Smooth muscle cell (in vitro differentiated cells): Measurements from ENCODE around the gene MVB12B. TPM values are rescaled to one million over a fixed set of nuclear protein-coding genes. Genes with fewer than 3 reads are reported as not detected.
"Not testable (repeated sequence)": the region's sequence is repeated elsewhere in the genome, so short reads cannot be mapped to it uniquely, and the experiment has no call there.

Source experiments
- DNase-seq: peaks from one replicate; lab custom pipeline; 2025; ENCODE audit not compliant: unreplicated experiment; lab: John Stamatoyannopoulos, UW
- H2AFZ ChIP-seq: fragments of 200-600 bp; sonication (generic); 2 replicates; pipeline ENCODE4 v1.6.0; 2016; ENCODE audit warnings: antibody characterized with exemption, low read depth, mild to moderate bottlenecking
- H3F3A ChIP-seq: fragments of 200-600 bp; sonication (generic); 2 replicates; pipeline ENCODE4 v1.6.0; 2017; ENCODE audit warnings: antibody characterized with exemption, low read depth
- H3K27ac ChIP-seq: fragments of 200-600 bp; sonication (generic); 2 replicates; pipeline ENCODE4 v1.5.1; 2016; ENCODE audit warnings: low read depth, mild to moderate bottlenecking
- H3K27me3 ChIP-seq: fragments of 200-600 bp; sonication (generic); 2 replicates; pipeline ENCODE4 v1.6.1; 2016; ENCODE audit warnings: low read depth, mild to moderate bottlenecking
- H3K36me3 ChIP-seq: fragments of 200-600 bp; sonication (generic); 2 replicates; pipeline ENCODE4 v1.5.1; 2016; ENCODE audit warnings: low read depth
- H3K4me1 ChIP-seq: fragments of 200-600 bp; sonication (generic); 2 replicates; pipeline ENCODE4 v1.5.1; 2016; ENCODE audit warnings: low read depth
- H3K4me2 ChIP-seq: fragments of 200-600 bp; sonication (generic); 2 replicates; pipeline ENCODE4 v1.6.0; 2016; ENCODE audit warnings: mild to moderate bottlenecking
- H3K4me3 ChIP-seq: fragments of 200-600 bp; sonication (generic); 2 replicates; pipeline ENCODE4 v1.5.1; 2016; ENCODE audit warnings: mild to moderate bottlenecking
- H3K79me2 ChIP-seq: fragments of 200-600 bp; sonication (generic); 2 replicates; pipeline ENCODE4 v1.6.0; 2016; ENCODE audit warnings: low read depth, mild to moderate bottlenecking
- H3K9ac ChIP-seq: fragments of 200-600 bp; sonication (generic); 2 replicates; pipeline ENCODE4 v1.6.0; 2016; ENCODE audit warnings: low read depth
- H3K9me3 ChIP-seq: fragments of 200-600 bp; sonication (generic); replicated peaks from 2 replicates; pipeline ENCODE4 v1.5.1; 2016; ENCODE audit warnings: low read depth
- H4K20me1 ChIP-seq: fragments of 200-600 bp; sonication (generic); 2 replicates; pipeline ENCODE4 v1.6.0; 2016; ENCODE audit warnings: low read depth
- WGBS: methylation state at CpG from one replicate; pipeline ENCODE4 v1.1.7; 2016; ENCODE audit warnings: low lambda C conversion rate; 5-methylcytosine and 5-hydroxymethylcytosine counted together
- polyA plus RNA-seq: library from polyadenylated mRNA; unstranded; fragments of >200 nt; fragmentation: Nextera tagmentation; extraction: Ambion mirVana; gene quantifications from 2 replicates; pipeline ENCODE4 v1.2.1, GENCODE V29; 2016
- total RNA-seq: library from RNA; depleted of rRNA; stranded (reverse); fragments of >200 nt; gene quantifications from 2 replicates; pipeline ENCODE4 v1.2.3, GENCODE V29; 2014
- TF ChIP-seq, protein P1 (sequence below): fragments of 200-600 bp; sonication (generic); IDR thresholded peaks from 2 replicates; pipeline ENCODE4 v1.5.1; 2017; ENCODE audit warnings: borderline replicate concordance, mild to moderate bottlenecking, antibody characterized with exemption; ENCODE audit not compliant: insufficient read depth, poor library complexity, severe bottlenecking

Gene MVB12B
- total and polyA plus RNA-seq, 2 experiments from 2014 or later: 4.3 to 5.4 TPM

DNA sequence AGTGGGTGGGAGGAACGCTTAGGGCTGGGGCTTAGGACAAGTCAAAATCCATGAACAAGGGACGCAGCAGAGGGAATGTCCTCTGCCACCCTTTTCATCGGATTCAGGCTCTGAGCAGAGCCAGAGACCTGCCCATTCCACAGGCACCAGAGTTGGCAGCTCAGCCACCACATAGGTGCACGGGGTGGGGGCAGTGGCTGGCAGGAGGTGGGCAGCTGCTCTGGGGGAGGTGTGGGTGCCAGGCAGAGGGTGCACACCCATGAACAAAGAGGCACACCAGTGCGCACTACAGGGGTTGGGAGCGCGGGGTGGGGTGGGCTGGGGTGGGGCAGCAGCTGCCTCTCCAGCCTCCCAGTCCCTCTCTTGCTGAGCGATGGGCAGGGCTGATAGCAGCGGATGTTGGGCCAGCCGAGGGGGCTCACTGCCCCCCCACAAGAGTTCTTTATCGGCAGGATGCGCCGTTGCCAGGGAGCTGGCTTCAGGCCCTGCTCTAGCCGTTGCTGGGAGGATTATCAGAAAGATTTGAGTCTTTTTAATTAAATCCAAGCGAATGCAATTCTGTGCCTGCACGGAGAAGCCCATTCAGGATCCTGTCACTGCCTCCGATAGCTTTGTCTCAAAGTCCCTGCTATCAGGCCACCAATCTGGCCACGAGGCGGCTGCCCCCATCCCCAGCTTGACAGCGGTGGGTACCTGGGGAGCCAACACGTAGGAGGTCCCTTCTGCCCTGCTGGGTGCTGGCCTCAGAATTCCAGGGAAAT lies 222.8 kb downstream of the MVB12B start:
- H3K9me3 ChIP-seq: no peaks in the 10 kb centered on the region
- 62% methylated on average over 18 of the region's 21 CpGs for WGBS
- no peaks in the 10 kb centered on the region for H3K79me2 ChIP-seq
- no peaks in the 10 kb centered on the region for H3K27me3 ChIP-seq
- DNase-seq: no peak
- H3K4me2 ChIP-seq: no peak overlapping the region
- no peaks in the 10 kb centered on the region for H4K20me1 ChIP-seq
- H3K4me1 ChIP-seq: no peaks in the 10 kb centered on the region
- H3K4me3 ChIP-seq: no peak overlapping the region
- no peak overlapping the region for H3K9ac ChIP-seq
- no peak overlapping the region for H2AFZ ChIP-seq
- H3K27ac ChIP-seq: no peak overlapping the region
- TF ChIP-seq, protein P1, sequence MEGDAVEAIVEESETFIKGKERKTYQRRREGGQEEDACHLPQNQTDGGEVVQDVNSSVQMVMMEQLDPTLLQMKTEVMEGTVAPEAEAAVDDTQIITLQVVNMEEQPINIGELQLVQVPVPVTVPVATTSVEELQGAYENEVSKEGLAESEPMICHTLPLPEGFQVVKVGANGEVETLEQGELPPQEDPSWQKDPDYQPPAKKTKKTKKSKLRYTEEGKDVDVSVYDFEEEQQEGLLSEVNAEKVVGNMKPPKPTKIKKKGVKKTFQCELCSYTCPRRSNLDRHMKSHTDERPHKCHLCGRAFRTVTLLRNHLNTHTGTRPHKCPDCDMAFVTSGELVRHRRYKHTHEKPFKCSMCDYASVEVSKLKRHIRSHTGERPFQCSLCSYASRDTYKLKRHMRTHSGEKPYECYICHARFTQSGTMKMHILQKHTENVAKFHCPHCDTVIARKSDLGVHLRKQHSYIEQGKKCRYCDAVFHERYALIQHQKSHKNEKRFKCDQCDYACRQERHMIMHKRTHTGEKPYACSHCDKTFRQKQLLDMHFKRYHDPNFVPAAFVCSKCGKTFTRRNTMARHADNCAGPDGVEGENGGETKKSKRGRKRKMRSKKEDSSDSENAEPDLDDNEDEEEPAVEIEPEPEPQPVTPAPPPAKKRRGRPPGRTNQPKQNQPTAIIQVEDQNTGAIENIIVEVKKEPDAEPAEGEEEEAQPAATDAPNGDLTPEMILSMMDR: no peak
- no peaks in the 10 kb centered on the region for H3F3A ChIP-seq
- H3K36me3 ChIP-seq: no peaks in the 10 kb centered on the region

DNA sequence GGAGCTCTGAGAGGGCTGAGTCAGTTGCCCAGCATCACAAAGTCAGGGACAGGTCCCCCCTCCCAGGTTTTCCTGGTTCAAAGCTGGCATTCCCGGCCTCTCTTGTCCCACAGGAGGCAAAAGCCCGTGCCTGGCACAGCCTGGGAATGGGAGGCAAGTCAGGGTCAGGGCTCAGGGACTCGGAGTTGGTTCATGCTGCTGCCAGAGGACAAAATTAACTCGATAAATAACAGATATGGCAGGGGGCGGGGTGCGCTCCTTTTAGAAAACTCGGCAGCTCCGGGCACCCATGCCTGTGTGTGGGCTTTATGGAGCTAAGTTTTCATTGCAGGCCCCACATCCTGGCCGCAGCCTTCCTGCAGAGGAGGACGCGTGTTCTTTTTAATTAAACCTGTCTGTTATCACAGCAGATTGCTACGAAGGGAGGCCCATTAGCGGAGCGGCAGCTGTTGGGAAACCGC lies 224.3 kb downstream of the MVB12B start:
- no peaks in the 10 kb centered on the region for H3K27me3 ChIP-seq
- no peaks in the 10 kb centered on the region for H3K79me2 ChIP-seq
- H3K36me3 ChIP-seq: no peaks in the 10 kb centered on the region
- 90% methylated on average over 15 of the region's 15 CpGs for WGBS
- H3K4me2 ChIP-seq: no peak overlapping the region
- no peaks in the 10 kb centered on the region for H3K4me1 ChIP-seq
- no peak for DNase-seq
- no peak overlapping the region for H2AFZ ChIP-seq
- no peak overlapping the region for H3K27ac ChIP-seq
- no peak overlapping the region for H3K4me3 ChIP-seq
- no peaks in the 10 kb centered on the region for H3F3A ChIP-seq
- TF ChIP-seq, protein P1: no peak
- H3K9ac ChIP-seq: no peak overlapping the region
- H4K20me1 ChIP-seq: no peaks in the 10 kb centered on the region
- H3K9me3 ChIP-seq: no peaks in the 10 kb centered on the region

DNA sequence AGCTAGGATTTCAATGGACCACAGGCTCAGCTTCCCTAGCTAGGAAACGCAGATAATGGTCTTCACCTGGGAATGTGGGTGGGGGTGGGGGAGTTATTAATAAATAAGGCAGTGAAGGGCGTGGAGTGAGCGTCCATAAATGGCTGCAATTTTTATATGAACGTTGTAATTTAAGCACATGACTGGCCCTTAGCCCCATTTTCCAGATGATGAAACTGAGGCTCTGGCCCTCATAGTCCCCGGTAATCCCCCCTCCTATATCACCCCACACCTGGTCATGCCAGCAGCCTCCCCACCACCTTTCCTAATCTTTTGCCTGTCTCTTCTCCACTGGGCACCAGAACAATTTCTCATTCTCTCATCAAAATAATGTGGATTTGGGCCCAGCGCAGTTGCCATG lies 225.2 kb downstream of the MVB12B start:
- Histone ChIP-seq H3K27ac (no peak overlapping the region), H3K4me2 (no peak overlapping the region), H3K36me3 (no peaks in the 10 kb centered on the region), H3K4me3 (no peak overlapping the region), H3K27me3 (no peaks in the 10 kb centered on the region), H2AFZ (no peak overlapping the region), H3K4me1 (no peaks in the 10 kb centered on the region), H4K20me1 (no peaks in the 10 kb centered on the region), H3K9ac (no peak overlapping the region), H3K9me3 (no peaks in the 10 kb centered on the region), H3K79me2 (no peaks in the 10 kb centered on the region), H3F3A (no peaks in the 10 kb centered on the region)
- no peak for DNase-seq
- TF ChIP-seq, protein P1: no peak
- 99% methylated on average over 5 of the region's 6 CpGs for WGBS

DNA sequence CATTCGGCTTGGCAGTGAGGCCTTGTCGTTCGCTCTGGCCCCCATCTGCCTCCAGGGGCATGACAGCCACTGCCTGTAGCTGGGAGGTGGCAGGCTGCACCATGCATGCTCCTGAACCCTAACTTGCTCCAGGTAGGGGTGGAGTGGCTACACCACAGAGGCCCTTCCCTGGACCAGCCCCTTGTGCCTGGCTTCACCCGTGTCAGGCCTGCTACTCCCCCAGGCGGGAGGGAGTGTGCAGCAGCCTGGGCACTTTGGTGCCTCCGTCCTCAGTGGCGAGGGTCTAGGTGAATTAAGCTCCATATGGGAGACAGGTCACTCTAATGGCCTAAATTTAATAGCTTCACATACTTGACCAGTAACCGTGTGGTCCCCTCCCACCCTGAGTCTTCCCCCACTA lies 227.7 kb downstream of the MVB12B start:
- TF ChIP-seq, protein P1: no peak
- Histone ChIP-seq H3K4me3 (no peak overlapping the region), H3K36me3 (no peaks in the 10 kb centered on the region), H3K9me3 (no peaks in the 10 kb centered on the region), H3K9ac (no peak overlapping the region), H3K4me1 (no peaks in the 10 kb centered on the region), H2AFZ (no peak overlapping the region), H3K27ac (no peak overlapping the region), H3K79me2 (no peaks in the 10 kb centered on the region), H3K4me2 (no peak overlapping the region), H3F3A (no peaks in the 10 kb centered on the region), H4K20me1 (no peaks in the 10 kb centered on the region), H3K27me3 (peaks cover 3% of the 10 kb centered on the region)
- whole genome bisulfite sequencing: 94% methylated on average over 8 of the region's 8 CpGs
- DNase-seq: no peak

DNA sequence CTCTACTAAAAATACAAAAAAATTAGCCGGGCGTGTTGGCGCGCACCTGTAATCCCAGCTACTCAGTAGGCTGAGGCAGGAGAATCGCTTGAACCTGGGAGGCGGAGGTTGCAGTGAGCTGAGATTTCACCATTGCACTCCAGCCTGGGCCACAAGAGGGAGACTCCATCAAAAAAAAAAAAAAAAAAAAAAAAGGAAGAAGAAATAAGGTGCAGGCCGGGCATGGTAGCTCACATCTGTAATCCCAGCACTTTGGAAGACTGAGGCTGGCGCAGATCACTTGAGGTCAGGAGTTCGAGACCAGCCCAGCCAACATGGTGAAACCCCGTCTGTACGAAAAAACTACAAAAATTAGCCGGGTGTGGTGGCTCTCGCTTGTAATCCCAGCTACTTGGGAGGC lies 228.8 kb downstream of the MVB12B start:
- not testable (repeated sequence) for H3K4me1 ChIP-seq, H3K9ac ChIP-seq, H3K79me2 ChIP-seq, H3K36me3 ChIP-seq, H3K27ac ChIP-seq, H3F3A ChIP-seq, H3K4me3 ChIP-seq, H3K4me2 ChIP-seq, H2AFZ ChIP-seq, H4K20me1 ChIP-seq, DNase-seq, H3K9me3 ChIP-seq
- H3K27me3 ChIP-seq: peaks cover 14% of the 10 kb centered on the region
- WGBS: 91% methylated on average over 13 of the region's 13 CpGs
